CD4-positive, alpha-beta T cell (primary cell): ENCODE data around the gene AGPS. TPM values are rescaled to one million over a fixed set of nuclear protein-coding genes. Genes with fewer than 3 reads are reported as not detected.
"Not testable (repeated sequence)": the region's sequence is repeated elsewhere in the genome, so short reads cannot be mapped to it uniquely, and the experiment has no call there.

Experiments
- ATAC-seq: fragments of 200-7000 bp; cut with Tn5 transposase; one replicate; pipeline ENCODE4 v1.10.0; 2022; ENCODE audit warnings: mild to moderate bottlenecking; ENCODE audit not compliant: poor library complexity
- CTCF ChIA-PET: fragments of 350-600 bp; sonication (Branson Sonifier 250); formaldehyde crosslinking; loops from one replicate; lab custom pipeline; 2021; ENCODE audit warnings: antibody characterized with exemption, inconsistent platforms; lab: Charles Lee
- POLR2A ChIA-PET: fragments of 350-600 bp; sonication (Branson Sonifier 250); formaldehyde crosslinking; loops from one replicate; lab custom pipeline; 2021; ENCODE audit warnings: antibody characterized with exemption, inconsistent platforms; lab: Charles Lee
- DNase-seq, 14 experiments: peaks; one replicate each; pipeline ENCODE4 v3.0.0-alpha.2; 2013 to 2020; ENCODE audit warnings: mixed read lengths in 2 of 14
- H3K27ac ChIP-seq, 2 donors: one replicate each; pipeline versions ENCODE4 v1.5.1 to v1.7.0; 2013; ENCODE audit warnings: low read length in 2 of 2, low read depth in 1 of 2, mild to moderate bottlenecking in 1 of 2
- H3K27me3 ChIP-seq, 2 experiments: 1 replicate in 1 of 2; 2 replicates in 1 of 2; pipeline versions ENCODE4 v1.6.1 to v1.7.0; 2013; ENCODE audit warnings: low read length in 2 of 2, control low read depth in 1 of 2, mild to moderate bottlenecking in 1 of 2, moderate library complexity in 1 of 2; ENCODE audit not compliant: insufficient read depth in 2 of 2, control insufficient read depth in 1 of 2
- H3K36me3 ChIP-seq: one replicate; pipeline ENCODE4 v1.6.1; 2013; ENCODE audit warnings: low read length, control low read depth; ENCODE audit not compliant: insufficient read depth
- H3K4me1 ChIP-seq: one replicate; pipeline ENCODE4 v1.6.1; 2013; ENCODE audit warnings: low read length, control low read depth; ENCODE audit not compliant: insufficient read depth
- H3K4me3 ChIP-seq: one replicate; pipeline ENCODE4 v1.5.1; 2013; ENCODE audit warnings: mild to moderate bottlenecking, low read length, moderate library complexity
- H3K9me3 ChIP-seq, 2 experiments: 1 replicate in 1 of 2; 2 replicates in 1 of 2; pipeline versions ENCODE4 v1.6.1 to v1.7.0; 2013; ENCODE audit warnings: low read length in 2 of 2, mild to moderate bottlenecking in 2 of 2, control low read depth in 1 of 2, moderate library complexity in 1 of 2; ENCODE audit not compliant: control insufficient read depth in 1 of 2, insufficient read depth in 1 of 2
- H3K27ac Mint-ChIP-seq: one replicate; pipeline ENCODE4 v1.8.0; 2020; ENCODE audit warnings: mixed read lengths
- H3K27me3 Mint-ChIP-seq: one replicate; pipeline ENCODE4 v1.8.0; 2021; ENCODE audit warnings: mixed read lengths
- H3K36me3 Mint-ChIP-seq: one replicate; pipeline ENCODE4 v1.8.0; 2021; ENCODE audit warnings: low read depth, mixed read lengths
- H3K4me1 Mint-ChIP-seq: one replicate; pipeline ENCODE4 v1.8.0; 2021; ENCODE audit warnings: low read depth, mixed read lengths
- H3K4me3 Mint-ChIP-seq: one replicate; pipeline ENCODE4 v1.8.0; 2020; ENCODE audit warnings: mild to moderate bottlenecking, mixed read lengths
- H3K9me3 Mint-ChIP-seq: one replicate; pipeline ENCODE4 v1.8.0; 2020; ENCODE audit warnings: mixed read lengths
- intact Hi-C, 2 experiments: fragments of 100-400 bp; cut with DNase I in 1 of 2; cut with micrococcal nuclease in 1 of 2; formaldehyde crosslinking; loops; one replicate each; pipeline versions ENCODE4 v1.15.1 to v1.9.0; 2023 to 2025; cut with DNase I, micrococcal nuclease
- total RNA-seq, 174 experiments: library from RNA in 2 of 174; stranded (reverse) in 2 of 174; gene quantifications; one replicate each; pipeline ENCODE4 v1.2.3 and lab custom pipeline; 2021 to 2026
- TF ChIP-seq, protein P1 (sequence below): fragments of 200-600 bp; IDR thresholded peaks from one replicate; pipeline ENCODE4 v1.8.0; 2022; ENCODE audit warnings: antibody characterized with exemption, mild to moderate bottlenecking

Gene AGPS
- total RNA-seq, 2 experiments from 2014 or later: 21.5 to 23.9 TPM

DNA sequence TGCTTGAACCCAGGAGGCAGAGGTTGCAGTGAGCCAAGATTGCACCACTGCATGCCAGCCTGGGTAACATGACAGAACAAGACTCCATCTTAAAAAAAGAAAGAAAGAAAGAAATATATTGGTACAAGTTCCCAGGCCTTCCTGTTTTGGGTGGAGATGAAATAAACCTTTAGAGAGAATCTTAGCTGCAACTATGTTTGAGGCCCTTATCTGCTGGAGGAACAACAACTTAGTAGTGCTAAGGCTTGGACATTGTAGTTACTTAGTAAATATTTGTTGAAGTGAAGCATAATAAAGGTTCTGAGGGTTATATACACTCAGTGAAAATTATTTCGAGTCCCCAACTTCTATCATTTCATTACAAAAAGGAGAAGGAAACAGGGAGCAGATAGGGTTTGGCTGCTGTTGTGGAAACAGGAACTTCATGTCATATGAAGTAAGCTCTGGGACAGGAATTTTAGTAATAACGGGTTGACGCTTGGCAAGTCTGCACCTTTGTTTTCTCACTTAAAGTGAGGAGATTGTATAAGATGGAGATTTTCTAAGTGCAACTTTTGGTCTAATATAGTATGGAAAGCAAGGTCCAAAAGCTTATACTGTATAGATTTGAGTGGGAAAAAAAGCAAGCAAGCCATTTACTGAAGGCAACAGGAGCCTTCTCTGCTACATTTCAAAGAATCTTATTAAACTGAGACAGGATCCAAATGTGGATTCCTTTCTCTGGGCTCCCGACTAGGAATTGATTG lies 40.0 kb upstream of the AGPS start:
- no peaks in the 10 kb centered on the region for H3K27me3 ChIP-seq
- Mint-ChIP-seq H3K4me3 (no peak overlapping the region), H3K9me3 (no peaks in the 10 kb centered on the region), H3K27ac (peak overlapping the region; percentile 55), H3K4me1 (no peaks in the 10 kb centered on the region), H3K27me3 (no peaks in the 10 kb centered on the region), H3K36me3 (no peaks in the 10 kb centered on the region)
- no peaks in the 10 kb centered on the region for H3K9me3 ChIP-seq
- H3K4me3 ChIP-seq: no peak overlapping the region
- H3K27ac ChIP-seq: no peak overlapping the region
- TF ChIP-seq, protein P1, sequence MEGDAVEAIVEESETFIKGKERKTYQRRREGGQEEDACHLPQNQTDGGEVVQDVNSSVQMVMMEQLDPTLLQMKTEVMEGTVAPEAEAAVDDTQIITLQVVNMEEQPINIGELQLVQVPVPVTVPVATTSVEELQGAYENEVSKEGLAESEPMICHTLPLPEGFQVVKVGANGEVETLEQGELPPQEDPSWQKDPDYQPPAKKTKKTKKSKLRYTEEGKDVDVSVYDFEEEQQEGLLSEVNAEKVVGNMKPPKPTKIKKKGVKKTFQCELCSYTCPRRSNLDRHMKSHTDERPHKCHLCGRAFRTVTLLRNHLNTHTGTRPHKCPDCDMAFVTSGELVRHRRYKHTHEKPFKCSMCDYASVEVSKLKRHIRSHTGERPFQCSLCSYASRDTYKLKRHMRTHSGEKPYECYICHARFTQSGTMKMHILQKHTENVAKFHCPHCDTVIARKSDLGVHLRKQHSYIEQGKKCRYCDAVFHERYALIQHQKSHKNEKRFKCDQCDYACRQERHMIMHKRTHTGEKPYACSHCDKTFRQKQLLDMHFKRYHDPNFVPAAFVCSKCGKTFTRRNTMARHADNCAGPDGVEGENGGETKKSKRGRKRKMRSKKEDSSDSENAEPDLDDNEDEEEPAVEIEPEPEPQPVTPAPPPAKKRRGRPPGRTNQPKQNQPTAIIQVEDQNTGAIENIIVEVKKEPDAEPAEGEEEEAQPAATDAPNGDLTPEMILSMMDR: no peak
- H3K4me1 ChIP-seq: no peaks in the 10 kb centered on the region
- H3K36me3 ChIP-seq: no peaks in the 10 kb centered on the region
- intact Hi-C loops: no loop called here
- ATAC-seq: no peak
- CTCF ChIA-PET: no interaction called here
- POLR2A ChIA-PET: interaction anchor here (0.9 kb wide), 1 partner anchor 42 kb away, joined by 3 read pairs; no protein-coding TSS in a partner anchor
- DNase-seq: no peak

DNA sequence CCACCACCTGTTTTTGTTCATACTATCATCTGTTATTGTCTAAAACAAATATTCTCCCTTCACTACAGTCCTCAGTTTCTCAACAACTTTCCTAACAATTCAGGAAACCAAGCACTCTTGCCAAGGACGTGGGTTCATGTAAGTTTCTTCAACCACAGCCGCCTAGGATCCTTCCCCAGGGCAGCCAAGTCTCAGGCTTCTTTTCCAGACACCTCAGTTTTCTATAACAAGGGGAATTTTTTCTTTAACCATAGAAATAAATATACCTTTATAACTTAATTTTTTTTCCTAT lies 39.4 kb upstream of the AGPS start:
- no peaks in the 10 kb centered on the region for H3K36me3 ChIP-seq
- Mint-ChIP-seq H3K36me3 (no peaks in the 10 kb centered on the region), H3K27me3 (no peaks in the 10 kb centered on the region), H3K27ac (peak overlapping the region; percentile 55), H3K4me3 (no peak overlapping the region), H3K4me1 (no peaks in the 10 kb centered on the region), H3K9me3 (no peaks in the 10 kb centered on the region)
- DNase-seq: no peak
- no peaks in the 10 kb centered on the region for H3K9me3 ChIP-seq
- POLR2A ChIA-PET: no interaction called here
- no peaks in the 10 kb centered on the region for H3K27me3 ChIP-seq
- no peaks in the 10 kb centered on the region for H3K4me1 ChIP-seq
- H3K4me3 ChIP-seq: no peak overlapping the region
- CTCF ChIA-PET: no interaction called here
- intact Hi-C loops: no loop called here
- no peak for ATAC-seq
- H3K27ac ChIP-seq: no peak overlapping the region
- TF ChIP-seq, protein P1: no peak

DNA sequence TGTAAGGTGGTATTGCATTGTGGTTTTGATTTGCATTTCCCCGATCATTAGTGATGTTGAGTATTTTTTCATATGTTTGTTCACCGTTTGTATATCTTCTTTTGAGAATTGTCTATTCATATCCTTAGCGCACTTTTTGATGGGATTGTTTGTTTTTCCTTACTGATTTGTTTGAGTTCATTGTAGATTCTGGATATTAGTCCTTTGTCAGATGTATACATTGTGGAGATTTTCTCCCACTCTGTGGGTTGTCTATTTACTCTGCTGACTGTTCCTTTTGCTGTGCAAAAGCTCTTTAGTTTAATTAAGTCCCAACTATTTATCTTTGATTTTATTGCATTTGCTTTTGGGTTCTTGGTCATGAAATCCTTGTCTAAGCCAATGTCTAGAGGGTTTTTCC lies 38.0 kb upstream of the AGPS start:
- ATAC-seq, intact Hi-C loops: not testable (repeated sequence)
- CTCF ChIA-PET: interaction anchor here (0.7 kb wide), 1 partner anchor 190 kb away, joined by 4 read pairs; no protein-coding TSS in a partner anchor

DNA sequence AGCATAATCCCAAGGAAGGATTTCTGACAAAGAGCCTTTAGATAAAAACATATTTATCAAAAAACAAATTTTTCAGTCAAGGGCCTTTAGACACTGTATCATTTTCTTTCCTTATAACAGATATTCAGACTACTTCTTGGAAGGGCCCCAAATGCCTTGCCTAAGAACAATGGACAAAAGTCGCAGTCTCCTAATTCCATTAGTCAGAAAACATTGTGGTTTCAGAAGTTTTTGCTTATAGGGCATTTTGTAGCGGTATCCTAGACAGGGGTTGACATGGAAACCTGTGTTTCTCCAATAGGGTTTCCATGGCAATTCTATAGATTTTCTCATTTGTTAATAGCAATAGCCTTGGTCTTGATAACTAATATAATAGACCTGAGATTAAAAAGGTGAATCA lies 36.7 kb upstream of the AGPS start:
- H3K27ac Mint-ChIP-seq: no peak overlapping the region
- no peaks in the 10 kb centered on the region for H3K9me3 Mint-ChIP-seq
- Histone ChIP-seq H3K4me3 (no peak overlapping the region), H3K27ac (no peak overlapping the region), H3K9me3 (no peaks in the 10 kb centered on the region), H3K36me3 (no peaks in the 10 kb centered on the region), H3K4me1 (no peaks in the 10 kb centered on the region), H3K27me3 (no peaks in the 10 kb centered on the region)
- H3K4me1 Mint-ChIP-seq: no peaks in the 10 kb centered on the region
- DNase-seq (no peak), ATAC-seq (no peak)
- CTCF ChIA-PET: interaction anchor here (1.1 kb wide), 1 partner anchor 14 kb away, joined by 3 read pairs; no protein-coding TSS in a partner anchor
- no peak overlapping the region for H3K4me3 Mint-ChIP-seq
- intact Hi-C loops: no loop called here
- H3K27me3 Mint-ChIP-seq: no peaks in the 10 kb centered on the region
- POLR2A ChIA-PET: interaction anchor here (0.7 kb wide), 1 partner anchor 36 kb away, joined by 7 read pairs; no protein-coding TSS in a partner anchor
- H3K36me3 Mint-ChIP-seq: no peaks in the 10 kb centered on the region
- TF ChIP-seq, protein P1: no peak

More for the DNA sequence above, 38.0 kb upstream of the AGPS start:
- H3K36me3 ChIP-seq, H3K9me3 ChIP-seq, H3K27me3 ChIP-seq, POLR2A ChIA-PET, H3K4me3 Mint-ChIP-seq, H3K36me3 Mint-ChIP-seq, H3K27ac Mint-ChIP-seq, H3K27ac ChIP-seq, H3K27me3 Mint-ChIP-seq, H3K4me1 ChIP-seq, H3K9me3 Mint-ChIP-seq, H3K4me1 Mint-ChIP-seq, DNase-seq, H3K4me3 ChIP-seq: not testable (repeated sequence)
